ENCODE data around the gene LMBR1.

DNA sequence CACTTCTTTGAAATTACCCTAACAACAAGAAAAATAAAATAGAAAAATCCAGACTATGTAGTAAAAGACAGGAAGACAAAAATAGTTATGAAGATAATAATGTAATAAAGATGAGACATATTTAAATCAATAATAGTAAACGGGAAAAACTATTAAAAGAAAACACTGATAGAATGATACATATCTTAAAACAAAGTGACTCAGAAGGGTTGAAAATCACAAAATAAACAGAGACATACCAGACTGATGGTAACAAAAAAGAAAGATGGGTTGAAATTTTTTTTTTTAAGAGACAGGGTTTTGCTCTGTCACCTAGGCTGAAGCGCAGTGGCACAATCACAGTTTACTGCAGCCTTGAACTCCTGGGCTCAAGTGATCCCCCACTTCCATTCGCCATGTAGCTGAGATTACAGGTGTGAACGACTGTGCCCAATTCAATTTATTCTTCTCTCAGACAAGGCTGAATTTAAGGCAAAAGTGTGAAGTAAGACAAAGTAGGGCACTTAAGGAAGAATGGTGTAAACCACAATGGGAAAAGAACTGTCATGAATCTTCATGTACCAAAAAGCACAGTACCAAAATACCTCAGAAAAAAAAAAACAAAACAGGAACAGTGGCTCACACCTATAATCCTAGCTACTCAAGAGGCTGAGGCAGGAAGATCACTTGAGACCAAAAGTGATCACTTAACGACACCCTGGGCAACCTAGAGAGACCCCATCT, 47.4 kb downstream of the LMBR1 start:
- no peak for TF ChIP-seq POLR2AphosphoS5 (IDR thresholded peaks at IDR 0.05; ENCODE audit: low read depth, low read length)
- no peak for TF ChIP-seq POLR2A (IDR thresholded peaks at IDR 0.05; ENCODE audit: low read depth, low read length)
- TF ChIP-seq TAF1 (IDR thresholded peaks at IDR 0.05; ENCODE audit: low read depth, low read length): no peak

Measured in GM12891 (cell line).